ENCODE data around the gene MVB12A. TPM values are rescaled to one million over a fixed set of nuclear protein-coding genes. Genes with fewer than 3 reads are reported as not detected.

MVB12A gene
- total RNA-seq, 2 experiments from 2014 or later = 57.3 to 65.1 TPM

GRCh38 chr19:17441241-17442021, 21.6 kb downstream of the MVB12A start:
- no TSS peak for BruUV-seq (replicated peaks)
- POLR2A ChIA-PET = interaction anchor here (0.6 kb wide), 2 partner anchors 86 to 362 kb away, joined by 3 to 4 read pairs; no protein-coding TSS in a partner anchor
- Histone ChIP-seq H3K9me2 (ENCODE audit: insufficient read depth, low read length) (no peaks in the 10 kb centered on the region), H3K4me2 (ENCODE audit: low read length) (no peak overlapping the region), H4K20me1 (ENCODE audit: insufficient read depth, low read length) (no peaks in the 10 kb centered on the region), H3K4me1 (ENCODE audit: insufficient read depth, low read length, poor library complexity, severe bottlenecking) (no peaks in the 10 kb centered on the region), H3K36me3 (ENCODE audit: insufficient read depth, low read length) (no peaks in the 10 kb centered on the region), H3K79me2 (ENCODE audit: insufficient read depth, low read depth, low read length) (no peaks in the 10 kb centered on the region), H2AFZ (ENCODE audit: low read length) (no peak overlapping the region), H3K9me3 (ENCODE audit: low read length) (peaks cover 6% of the 10 kb centered on the region; the same call in 1 of the 2 replicates), H3K27ac (ENCODE audit: low read depth, low read length, poor library complexity, severe bottlenecking) (no peak overlapping the region), H3K4me3 (ENCODE audit: low read depth, low read length, poor library complexity, severe bottlenecking) (no peak overlapping the region)
- peak; percentile 59 for DNase-seq (ENCODE audit: low spot score)
- intact Hi-C loops (cut with micrococcal nuclease; ENCODE audit: unreplicated experiment) = no loop called here
- TF ChIP-seq EZH2phosphoT487 (IDR thresholded peaks at IDR 0.05; ENCODE audit: borderline replicate concordance, low read depth, low read length) (no peak), CTCF (conservative IDR thresholded peaks at IDR 0.05; ENCODE audit: low read length) (peak; percentile 79)
- CTCF ChIA-PET (ENCODE audit: unreplicated experiment) = interaction anchor here (0.6 kb wide), 1 partner anchor 109 kb away, joined by 3 read pairs; no protein-coding TSS in a partner anchor

GRCh38 chr19:17445526-17446165, 25.8 kb downstream of the MVB12A start:
- Histone ChIP-seq H4K20me1 (ENCODE audit: insufficient read depth, low read length) (no peaks in the 10 kb centered on the region), H3K9me2 (ENCODE audit: insufficient read depth, low read length) (no peaks in the 10 kb centered on the region), H3K4me2 (ENCODE audit: low read length) (no peak overlapping the region), H3K4me1 (ENCODE audit: insufficient read depth, low read length, poor library complexity, severe bottlenecking) (peaks cover 4% of the 10 kb centered on the region), H3K36me3 (ENCODE audit: insufficient read depth, low read length) (no peaks in the 10 kb centered on the region), H3K79me2 (ENCODE audit: insufficient read depth, low read depth, low read length) (no peaks in the 10 kb centered on the region), H2AFZ (ENCODE audit: low read length) (no peak overlapping the region), H3K27ac (ENCODE audit: low read depth, low read length, poor library complexity, severe bottlenecking) (no peak overlapping the region), H3K9me3 (ENCODE audit: low read length) (peaks cover 6% of the 10 kb centered on the region; the same call in 1 of the 2 replicates), H3K4me3 (ENCODE audit: low read depth, low read length, poor library complexity, severe bottlenecking) (no peak overlapping the region)
- CTCF ChIA-PET (ENCODE audit: unreplicated experiment) = no interaction called here
- TF ChIP-seq EZH2phosphoT487 (IDR thresholded peaks at IDR 0.05; ENCODE audit: borderline replicate concordance, low read depth, low read length) (no peak), CTCF (conservative IDR thresholded peaks at IDR 0.05; ENCODE audit: low read length) (no peak)
- no peak for DNase-seq (ENCODE audit: low spot score)
- no TSS peak for BruUV-seq (replicated peaks)
- POLR2A ChIA-PET = no interaction called here
- intact Hi-C loops (cut with micrococcal nuclease; ENCODE audit: unreplicated experiment) = no loop called here

GRCh38 chr19:17447704-17448130, 27.9 kb downstream of the MVB12A start:
- H3K36me3 ChIP-seq (ENCODE audit: insufficient read depth, low read length) = no peaks in the 10 kb centered on the region
- no peak overlapping the region for H3K27ac ChIP-seq (ENCODE audit: low read depth, low read length, poor library complexity, severe bottlenecking)
- ChIA-PET CTCF (ENCODE audit: unreplicated experiment) (no interaction called here), POLR2A (no interaction called here)
- H3K9me2 ChIP-seq (ENCODE audit: insufficient read depth, low read length) = no peaks in the 10 kb centered on the region
- no peaks in the 10 kb centered on the region for H3K79me2 ChIP-seq (ENCODE audit: insufficient read depth, low read depth, low read length)
- DNase-seq (ENCODE audit: low spot score) = no peak
- BruUV-seq (replicated peaks) = no TSS peak
- intact Hi-C loops (cut with micrococcal nuclease; ENCODE audit: unreplicated experiment) = no loop called here
- H4K20me1 ChIP-seq (ENCODE audit: insufficient read depth, low read length) = no peaks in the 10 kb centered on the region
- H3K4me2 ChIP-seq (ENCODE audit: low read length) = no peak overlapping the region
- peaks cover 8% of the 10 kb centered on the region for H3K4me1 ChIP-seq (ENCODE audit: insufficient read depth, low read length, poor library complexity, severe bottlenecking)
- no peaks in the 10 kb centered on the region for H3K9me3 ChIP-seq (ENCODE audit: low read length)
- H2AFZ ChIP-seq (ENCODE audit: low read length) = no peak overlapping the region
- H3K4me3 ChIP-seq (ENCODE audit: low read depth, low read length, poor library complexity, severe bottlenecking) = no peak overlapping the region
- TF ChIP-seq CTCF (conservative IDR thresholded peaks at IDR 0.05; ENCODE audit: low read length) (no peak), EZH2phosphoT487 (IDR thresholded peaks at IDR 0.05; ENCODE audit: borderline replicate concordance, low read depth, low read length) (no peak)
